Measurements from ENCODE around the gene PSMD2.

DNA sequence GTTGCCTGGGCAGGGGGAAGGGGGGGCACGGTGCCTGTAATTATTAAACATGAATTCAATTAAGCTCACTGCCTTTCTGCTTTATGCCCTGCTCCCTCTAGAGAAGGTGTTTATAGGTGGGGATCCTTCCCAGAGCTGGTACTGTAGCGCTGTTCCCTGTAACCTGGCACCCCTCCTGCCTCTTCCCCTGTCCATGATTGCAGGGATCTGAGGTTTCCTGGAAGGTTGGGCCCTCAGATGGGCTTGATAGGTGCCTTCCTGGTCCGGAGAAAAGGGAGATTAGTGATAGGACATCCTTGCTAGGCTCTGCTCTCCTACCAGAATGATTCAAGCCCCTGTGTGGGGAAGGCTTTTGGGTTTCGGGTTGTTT is 36.2 kb downstream of the PSMD2 start:
- TF ChIP-seq, protein P1, sequence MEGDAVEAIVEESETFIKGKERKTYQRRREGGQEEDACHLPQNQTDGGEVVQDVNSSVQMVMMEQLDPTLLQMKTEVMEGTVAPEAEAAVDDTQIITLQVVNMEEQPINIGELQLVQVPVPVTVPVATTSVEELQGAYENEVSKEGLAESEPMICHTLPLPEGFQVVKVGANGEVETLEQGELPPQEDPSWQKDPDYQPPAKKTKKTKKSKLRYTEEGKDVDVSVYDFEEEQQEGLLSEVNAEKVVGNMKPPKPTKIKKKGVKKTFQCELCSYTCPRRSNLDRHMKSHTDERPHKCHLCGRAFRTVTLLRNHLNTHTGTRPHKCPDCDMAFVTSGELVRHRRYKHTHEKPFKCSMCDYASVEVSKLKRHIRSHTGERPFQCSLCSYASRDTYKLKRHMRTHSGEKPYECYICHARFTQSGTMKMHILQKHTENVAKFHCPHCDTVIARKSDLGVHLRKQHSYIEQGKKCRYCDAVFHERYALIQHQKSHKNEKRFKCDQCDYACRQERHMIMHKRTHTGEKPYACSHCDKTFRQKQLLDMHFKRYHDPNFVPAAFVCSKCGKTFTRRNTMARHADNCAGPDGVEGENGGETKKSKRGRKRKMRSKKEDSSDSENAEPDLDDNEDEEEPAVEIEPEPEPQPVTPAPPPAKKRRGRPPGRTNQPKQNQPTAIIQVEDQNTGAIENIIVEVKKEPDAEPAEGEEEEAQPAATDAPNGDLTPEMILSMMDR (IDR thresholded peaks at IDR 0.05): no peak
- no peak for TF ChIP-seq POLR2A (IDR thresholded peaks at IDR 0.05)
